HCT116 (cell line): Measurements from ENCODE around the gene SUCLG1. TPM values are rescaled to one million over a fixed set of nuclear protein-coding genes. Genes with fewer than 3 reads are reported as not detected.

Experiments used
- ATAC-seq: fragments of 200-7000 bp; cut with Tn5 transposase; 2 replicates; pipeline ENCODE4 v1.9.1; 2020; ENCODE audit warnings: mild to moderate bottlenecking, moderate library complexity
- BruUV-seq: library from RNA; stranded (reverse); fragments of 400-500 nt; replicated peaks from 2 replicates; lab custom pipeline; 2021; lab: Mats Ljungman, UMichigan
- CTCF ChIA-PET: fragments of 300-600 bp; sonication (Branson Sonifier 250); formaldehyde crosslinking; loops from one replicate; lab custom pipeline; 2021; ENCODE audit warnings: antibody characterized with exemption; lab: Charles Lee
- POLR2A ChIA-PET: fragments of 300-600, 350-600 bp; sonication (Branson Sonifier 250); formaldehyde crosslinking; loops from one replicate; lab custom pipeline; 2021; ENCODE audit warnings: antibody characterized with exemption; lab: Charles Lee
- RAD21 ChIA-PET, 2 experiments: fragments of 300-600 bp; sonication (Branson Sonifier 250); formaldehyde crosslinking; loops; one replicate each; lab custom pipeline; 2023; ENCODE audit warnings: low total read pairs in 2 of 2; ENCODE audit not compliant: uncharacterized antibody in 2 of 2, unreplicated experiment in 2 of 2, low non-redundant PET in 1 of 2; lab: Charles Lee
- DNase-seq: peaks from one replicate; pipeline ENCODE4 v3.0.0-alpha.2; 2010; ENCODE audit warnings: low read depth, low spot score
- H2AFZ ChIP-seq: fragments of 200-600 bp; shearing (Covaris generic), sonication (generic); 2 replicates; pipeline ENCODE4 v1.6.1; 2017; ENCODE audit warnings: low read depth, mixed run types, mixed read lengths, antibody characterized with exemption, low read length; ENCODE audit not compliant: poor library complexity, severe bottlenecking
- H3K27ac ChIP-seq: 2 replicates; pipeline ENCODE4 v1.5.1; 2012; ENCODE audit warnings: low read depth, low read length
- H3K27me3 ChIP-seq: fragments of 200-600 bp; sonication (generic); 2 replicates; pipeline ENCODE4 v1.6.1; 2016; ENCODE audit warnings: mixed run types, low read length, mixed read lengths; ENCODE audit not compliant: insufficient read depth
- H3K36me3 ChIP-seq, 2 experiments: fragments of 200-500 bp in 1 of 2; fragments of 200-600 bp in 1 of 2; sonication (Bioruptor generic) in 1 of 2; sonication (generic) in 1 of 2; 2 replicates each; pipeline versions ENCODE4 v1.5.1 to v1.6.1; 2014 to 2016; ENCODE audit warnings: low read length in 2 of 2, inconsistent platforms in 1 of 2, mixed read lengths in 1 of 2, mixed run types in 1 of 2; ENCODE audit not compliant: insufficient read depth in 2 of 2, control insufficient read depth in 1 of 2
- H3K4me1 ChIP-seq, 2 experiments: fragments of 200-600 bp in 1 of 2; sonication (generic) in 1 of 2; 2 replicates each; pipeline versions ENCODE4 v1.5.1 to v1.6.1; 2012 to 2017; ENCODE audit warnings: low read length in 2 of 2, inconsistent platforms in 1 of 2, mild to moderate bottlenecking in 1 of 2, mixed read lengths in 1 of 2, mixed run types in 1 of 2, moderate library complexity in 1 of 2; ENCODE audit not compliant: insufficient read depth in 2 of 2, control insufficient read depth in 1 of 2
- H3K4me2 ChIP-seq: fragments of 200-600 bp; sonication (generic); 2 replicates; pipeline ENCODE4 v1.6.1; 2017; ENCODE audit warnings: mixed run types, low read length, mixed read lengths
- H3K4me3 ChIP-seq, 2 experiments: fragments of 200-600 bp in 1 of 2; sonication (generic) in 1 of 2; replicated peaks in 1 of 2; 2 replicates each; pipeline ENCODE4 v1.5.1; 2011 to 2016; ENCODE audit warnings: low read length in 2 of 2, control low read depth in 1 of 2, low read depth in 1 of 2, mild to moderate bottlenecking in 1 of 2, mixed read lengths in 1 of 2, mixed run types in 1 of 2
- H3K79me2 ChIP-seq: fragments of 200-600 bp; sonication (generic); 2 replicates; pipeline ENCODE4 v1.6.1; 2017; ENCODE audit warnings: mild to moderate bottlenecking, mixed run types, low read length, moderate library complexity, mixed read lengths; ENCODE audit not compliant: insufficient read depth
- H3K9ac ChIP-seq: fragments of 200-600 bp; sonication (generic); 2 replicates; pipeline ENCODE4 v1.6.1; 2016; ENCODE audit warnings: low read length, mixed read lengths
- H3K9me2 ChIP-seq: fragments of 200-600 bp; sonication (generic), shearing (Covaris generic); 2 replicates; pipeline ENCODE4 v1.6.1; 2017; ENCODE audit warnings: mixed run types, mild to moderate bottlenecking, moderate library complexity; ENCODE audit not compliant: insufficient read depth
- H3K9me3 ChIP-seq, 2 experiments: fragments of 200-500 bp in 1 of 2; fragments of 200-600 bp in 1 of 2; sonication (Bioruptor generic) in 1 of 2; sonication (generic) in 1 of 2; 2 replicates each; pipeline ENCODE4 v1.6.1; 2014 to 2017; ENCODE audit warnings: low read length in 2 of 2, mixed read lengths in 2 of 2, inconsistent platforms in 1 of 2, low read depth in 1 of 2, mild to moderate bottlenecking in 1 of 2, mixed run types in 1 of 2, moderate library complexity in 1 of 2; ENCODE audit not compliant: control insufficient read depth in 1 of 2, insufficient read depth in 1 of 2
- H4K20me1 ChIP-seq: fragments of 200-600 bp; sonication (generic), shearing (Covaris generic); 2 replicates; pipeline ENCODE4 v1.6.1; 2017; ENCODE audit warnings: mixed run types, mild to moderate bottlenecking, moderate library complexity; ENCODE audit not compliant: insufficient read depth
- ELF1 ChIP-seq: IDR thresholded peaks from 2 replicates; pipeline ENCODE4 v1.6.1; 2012; ENCODE audit warnings: low read depth, borderline replicate concordance
- EZH2 ChIP-seq: fragments of 200-600 bp; sonication (generic); IDR thresholded peaks from 2 replicates; pipeline ENCODE4 v1.6.1; 2017; ENCODE audit warnings: antibody characterized with exemption, mixed run types
- EZH2phosphoT487 ChIP-seq: fragments of 200-600 bp; IDR thresholded peaks from 2 replicates; pipeline ENCODE4 v1.6.1; 2018; ENCODE audit warnings: antibody characterized with exemption, borderline replicate concordance
- JUND ChIP-seq: IDR thresholded peaks from 2 replicates; pipeline ENCODE4 v1.6.1; 2012
- MAX ChIP-seq: IDR thresholded peaks from 2 replicates; pipeline ENCODE4 v1.6.1; 2012
- POLR2A ChIP-seq: IDR thresholded peaks from 2 replicates; pipeline ENCODE4 v1.7.0; 2011; ENCODE audit warnings: borderline replicate concordance; ENCODE audit not compliant: insufficient read depth, insufficient read length; ENCODE audit errors: extremely low read depth
- POLR2AphosphoS5 ChIP-seq: IDR thresholded peaks from 2 replicates; pipeline ENCODE4 v1.6.1; 2011; ENCODE audit warnings: mild to moderate bottlenecking, low read depth, low read length, moderate library complexity
- SIN3A ChIP-seq: IDR thresholded peaks from 2 replicates; pipeline ENCODE4 v1.6.1; 2012; ENCODE audit warnings: low read depth
- SP1 ChIP-seq: IDR thresholded peaks from 2 replicates; pipeline ENCODE4 v1.6.1; 2012; ENCODE audit warnings: low read depth
- SRF ChIP-seq: IDR thresholded peaks from 2 replicates; pipeline ENCODE4 v1.6.1; 2012; ENCODE audit warnings: low read depth
- TCF7L2 ChIP-seq: IDR thresholded peaks from 2 replicates; pipeline ENCODE4 v1.7.0; 2011; ENCODE audit warnings: borderline replicate concordance, inconsistent platforms; ENCODE audit not compliant: insufficient read depth, insufficient read length; ENCODE audit errors: extremely low read depth
- ZBTB33 ChIP-seq: IDR thresholded peaks from 2 replicates; pipeline ENCODE4 v1.6.1; 2011; ENCODE audit warnings: mild to moderate bottlenecking, low read length, moderate library complexity; ENCODE audit not compliant: insufficient replicate concordance; ENCODE audit errors: extremely low read depth
- ZFX ChIP-seq: fragments of 450-650 bp; IDR thresholded peaks from 2 replicates; pipeline ENCODE4 v1.6.1; 2017
- intact Hi-C: fragments of 100-400 bp; cut with micrococcal nuclease; formaldehyde crosslinking; loops from 2 replicates; pipeline ENCODE4 v1.10.0; 2022
- total RNA-seq: library from RNA; stranded (reverse); gene quantifications from one replicate; pipeline ENCODE4 v1.2.1, GENCODE V29; 2021; ENCODE audit not compliant: unreplicated experiment

Gene SUCLG1
- total RNA-seq, 1 experiment from 2014 or later = 56.3 TPM

- TF ChIP-seq EZH2phosphoT487 (no peak), SIN3A (no peak), TCF7L2 (no peak), POLR2A (no peak), JUND (no peak), MAX (no peak), SRF (no peak)
These were observed 70.9 kb downstream of the SUCLG1 start (continued) for GRCh38 chr2:84388133-84388532.

GRCh38 chr2:84386336-84387040 is 72.6 kb downstream of the SUCLG1 start:
- BruUV-seq = no TSS peak
- H3K4me2 ChIP-seq = no peak overlapping the region
- TF ChIP-seq TCF7L2 (no peak), POLR2A (no peak), SP1 (no peak), ELF1 (no peak), ZBTB33 (no peak), EZH2phosphoT487 (no peak), MAX (no peak), SRF (no peak), EZH2 (no peak), ZFX (no peak), POLR2AphosphoS5 (no peak)
- TF ChIP-seq, all 23 proteins: peak for 0
- intact Hi-C loops = no loop called here
- H3K27ac ChIP-seq = no peak overlapping the region
- H3K4me1 ChIP-seq = no peaks in the 10 kb centered on the region
- no peak overlapping the region for H2AFZ ChIP-seq
- no peaks in the 10 kb centered on the region for H3K27me3 ChIP-seq
- RAD21 ChIA-PET = no interaction called here
- no peak for ATAC-seq
- H3K9me2 ChIP-seq = no peaks in the 10 kb centered on the region
- H3K4me3 ChIP-seq = no peak overlapping the region
- H3K9me3 ChIP-seq = no peaks in the 10 kb centered on the region
- DNase-seq = no peak
- no peaks in the 10 kb centered on the region for H4K20me1 ChIP-seq
- no peaks in the 10 kb centered on the region for H3K36me3 ChIP-seq
- H3K9ac ChIP-seq = no peak overlapping the region
- CTCF ChIA-PET = no interaction called here
- POLR2A ChIA-PET = no interaction called here
- no peaks in the 10 kb centered on the region for H3K79me2 ChIP-seq
